Vagina (tissue), 2 donors: Measurements from ENCODE around the gene LRRTM3. TPM values are rescaled to one million over a fixed set of nuclear protein-coding genes. Genes with fewer than 3 reads are reported as not detected.

ENCODE experiments used
- DNase-seq, 2 donors: peaks; one replicate each; pipeline ENCODE4 v3.0.0-alpha.2; 2017; ENCODE audit errors: extremely low spot score in 2 of 2
- H3K27ac ChIP-seq: fragments of 200-600 bp; sonication (generic); one replicate; pipeline ENCODE4 v1.5.1; 2019
- H3K27me3 ChIP-seq: fragments of 200-600 bp; sonication (generic); one replicate; pipeline ENCODE4 v1.5.1; 2019
- H3K36me3 ChIP-seq, 2 donors: fragments of 200-600 bp; sonication (generic); one replicate each; pipeline ENCODE4 v1.5.1; 2017 to 2019
- H3K4me1 ChIP-seq: fragments of 200-600 bp; sonication (generic); one replicate; pipeline ENCODE4 v1.5.1; 2019
- H3K4me3 ChIP-seq, 2 donors: fragments of 200-600 bp; sonication (generic); 1 replicate in 1 of 2; 2 replicates in 1 of 2; pipeline ENCODE4 v1.5.1; 2016 to 2019
- H3K9me3 ChIP-seq: fragments of 200-600 bp; sonication (generic); one replicate; pipeline ENCODE4 v1.5.1; 2019
- CTCF ChIP-seq, 3 experiments: fragments of 450-650 bp in 2 of 3; fragments of 200-600 bp in 1 of 3; sonication (generic) in 1 of 3; IDR thresholded peaks; one replicate each; pipeline ENCODE4 v1.5.1; 2017 to 2019; ENCODE audit warnings: antibody characterized with exemption in 3 of 3, mild to moderate bottlenecking in 2 of 3, moderate library complexity in 2 of 3
- POLR2A ChIP-seq, 2 donors: fragments of 450-650 bp; IDR thresholded peaks; one replicate each; pipeline ENCODE4 v1.6.1; 2017; ENCODE audit warnings: antibody characterized with exemption in 2 of 2, mild to moderate bottlenecking in 2 of 2, moderate library complexity in 2 of 2
- POLR2AphosphoS5 ChIP-seq, 2 donors: sonication (generic); formaldehyde crosslinking; IDR thresholded peaks; one replicate each; pipeline ENCODE4 v1.9.0; 2017; ENCODE audit warnings: antibody characterized with exemption in 2 of 2, mild to moderate bottlenecking in 2 of 2, low read depth in 1 of 2; ENCODE audit not compliant: insufficient read depth in 1 of 2
- intact Hi-C: fragments of 100-400 bp; cut with DNase I; formaldehyde crosslinking; loops from one replicate; pipeline ENCODE4 v1.15.1; 2023
- total RNA-seq: library from RNA; depleted of rRNA; stranded (reverse); fragments of >200 nt; gene quantifications from one replicate; pipeline ENCODE4 v1.2.3, GENCODE V29; 2016

The LRRTM3 gene
- total RNA-seq, 1 donor from 2014 or later = 0.25 TPM

DNA sequence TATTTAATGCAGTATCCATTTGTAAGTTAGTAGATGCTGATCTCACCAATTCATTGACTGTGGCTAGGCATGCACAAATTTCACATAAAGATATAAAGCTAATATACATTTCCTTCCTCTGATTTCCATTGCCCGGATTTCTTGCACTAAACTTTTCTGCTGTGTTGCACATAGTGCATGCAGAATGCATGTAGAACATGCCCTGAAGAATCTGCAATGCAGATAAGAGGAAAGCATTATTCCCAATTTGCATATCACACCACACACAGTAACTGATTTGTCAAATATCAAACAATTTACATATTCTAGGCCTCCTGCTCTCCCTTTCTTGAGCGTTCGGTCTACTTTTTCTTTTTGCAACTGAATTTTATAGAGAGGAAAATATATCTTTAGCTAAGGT, 124.2 kb downstream of the LRRTM3 start:
- Histone ChIP-seq H3K4me3 (no peak overlapping the region), H3K36me3 (no peaks in the 10 kb centered on the region), H3K9me3 (no peaks in the 10 kb centered on the region), H3K27ac (no peak overlapping the region), H3K4me1 (no peaks in the 10 kb centered on the region), H3K27me3 (no peaks in the 10 kb centered on the region)
- DNase-seq = no peak
- intact Hi-C loops = no loop called here
- TF ChIP-seq CTCF (IDR thresholded peaks at IDR 0.05) (no peak), POLR2A (IDR thresholded peaks at IDR 0.05) (no peak), POLR2AphosphoS5 (IDR thresholded peaks at IDR 0.05; ENCODE audit: insufficient read depth in 1 of 2, low read depth in 1 of 2) (no peak)

GRCh38 chr10:67050415-67050814, 124.6 kb downstream of the LRRTM3 start:
- no peak for TF ChIP-seq POLR2A (IDR thresholded peaks at IDR 0.05)
- no peak for TF ChIP-seq POLR2AphosphoS5 (IDR thresholded peaks at IDR 0.05; ENCODE audit: insufficient read depth in 1 of 2, low read depth in 1 of 2)
- no peak for TF ChIP-seq CTCF (IDR thresholded peaks at IDR 0.05)
- Histone ChIP-seq H3K36me3 (no peaks in the 10 kb centered on the region), H3K27me3 (no peaks in the 10 kb centered on the region), H3K27ac (no peak overlapping the region), H3K4me1 (no peaks in the 10 kb centered on the region), H3K9me3 (no peaks in the 10 kb centered on the region), H3K4me3 (no peak overlapping the region)
- DNase-seq = no peak
- intact Hi-C loops = no loop called here

- no peak for TF ChIP-seq POLR2A (IDR thresholded peaks at IDR 0.05)
- no peak for TF ChIP-seq CTCF (IDR thresholded peaks at IDR 0.05)
- no peak for TF ChIP-seq POLR2AphosphoS5 (IDR thresholded peaks at IDR 0.05; ENCODE audit: insufficient read depth in 1 of 2, low read depth in 1 of 2)
- H3K4me3 ChIP-seq = no peak overlapping the region
These were observed 146.8 kb downstream of the LRRTM3 start for GRCh38 chr10:67072654-67073053.

GRCh38 chr10:67075491-67075971, 149.7 kb downstream of the LRRTM3 start:
- Histone ChIP-seq H3K4me3 (no peak overlapping the region), H3K27me3 (no peaks in the 10 kb centered on the region), H3K36me3 (no peaks in the 10 kb centered on the region), H3K27ac (no peak overlapping the region), H3K9me3 (no peaks in the 10 kb centered on the region), H3K4me1 (no peaks in the 10 kb centered on the region)
- DNase-seq = no peak
- no peak for TF ChIP-seq POLR2AphosphoS5 (IDR thresholded peaks at IDR 0.05; ENCODE audit: insufficient read depth in 1 of 2, low read depth in 1 of 2)
- TF ChIP-seq POLR2A (IDR thresholded peaks at IDR 0.05) = no peak
- TF ChIP-seq CTCF (IDR thresholded peaks at IDR 0.05) = no peak
- intact Hi-C loops = no loop called here

More at GRCh38 chr10:67072654-67073053, 146.8 kb downstream of the LRRTM3 start:
- intact Hi-C loops = no loop called here
- Histone ChIP-seq H3K36me3 (no peaks in the 10 kb centered on the region), H3K27ac (no peak overlapping the region), H3K27me3 (no peaks in the 10 kb centered on the region), H3K4me1 (no peaks in the 10 kb centered on the region), H3K9me3 (no peaks in the 10 kb centered on the region)
- DNase-seq = no peak

DNA sequence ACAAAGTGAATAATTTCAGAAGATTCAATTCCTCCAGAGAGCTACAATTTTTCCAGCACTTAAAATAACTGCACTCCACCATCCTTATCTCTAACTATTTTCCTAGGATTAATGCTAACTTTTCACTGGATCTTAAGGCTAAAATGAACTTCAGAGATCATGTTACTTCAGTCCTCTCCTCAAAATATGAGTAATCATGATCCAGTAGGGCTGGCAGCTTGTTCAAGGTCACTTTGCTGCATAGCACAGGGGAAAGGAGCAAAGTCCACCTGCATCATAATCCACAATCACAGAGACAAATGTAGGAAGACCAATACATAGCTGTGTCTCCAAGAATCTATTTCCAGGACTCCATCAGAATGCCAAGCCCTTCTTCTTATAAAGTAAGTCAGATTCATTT, 150.3 kb downstream of the LRRTM3 start:
- Histone ChIP-seq H3K4me3 (no peak overlapping the region), H3K27me3 (no peaks in the 10 kb centered on the region), H3K9me3 (no peaks in the 10 kb centered on the region), H3K36me3 (no peaks in the 10 kb centered on the region), H3K4me1 (no peaks in the 10 kb centered on the region), H3K27ac (no peak overlapping the region)
- intact Hi-C loops = no loop called here
- DNase-seq = no peak
- no peak for TF ChIP-seq POLR2A (IDR thresholded peaks at IDR 0.05)
- no peak for TF ChIP-seq CTCF (IDR thresholded peaks at IDR 0.05)
- TF ChIP-seq POLR2AphosphoS5 (IDR thresholded peaks at IDR 0.05; ENCODE audit: insufficient read depth in 1 of 2, low read depth in 1 of 2) = no peak
